KG1 (cell line): ENCODE data around the gene DOP1B.
"Not testable (repeated sequence)": the region's sequence is repeated elsewhere in the genome, so short reads cannot be mapped to it uniquely, and the experiment has no call there.

Experiments
- DNase-seq: peaks from one replicate; lab custom pipeline; 2025; lab: John Stamatoyannopoulos, UW

DOP1B gene

DNA sequence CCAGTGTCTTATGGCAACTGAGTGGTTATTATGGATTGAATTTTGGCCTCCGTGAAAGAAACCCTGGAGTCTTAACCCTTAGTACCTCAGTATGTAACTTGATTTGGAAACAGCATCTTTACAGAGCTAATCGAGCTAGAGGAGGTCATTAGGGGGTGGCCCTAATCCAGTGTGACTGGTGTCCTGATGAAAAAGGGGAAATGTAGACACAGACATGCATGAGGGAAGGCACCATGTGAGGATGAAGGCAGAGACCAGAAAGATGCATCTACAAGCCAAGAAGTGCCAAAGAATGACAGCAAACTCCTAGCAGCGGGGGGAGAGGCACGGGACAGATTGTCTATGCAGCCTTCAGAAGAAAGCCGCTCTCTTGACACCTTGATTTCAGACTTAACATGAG, 14.7 kb downstream of the DOP1B start:
- DNase-seq: no peak

GRCh38 chr21:36171741-36172331, 15.2 kb downstream of the DOP1B start:
- no peak for DNase-seq

- DNase-seq: no peak
Measured at GRCh38 chr21:36174780-36175179, 18.2 kb downstream of the DOP1B start.

DNA sequence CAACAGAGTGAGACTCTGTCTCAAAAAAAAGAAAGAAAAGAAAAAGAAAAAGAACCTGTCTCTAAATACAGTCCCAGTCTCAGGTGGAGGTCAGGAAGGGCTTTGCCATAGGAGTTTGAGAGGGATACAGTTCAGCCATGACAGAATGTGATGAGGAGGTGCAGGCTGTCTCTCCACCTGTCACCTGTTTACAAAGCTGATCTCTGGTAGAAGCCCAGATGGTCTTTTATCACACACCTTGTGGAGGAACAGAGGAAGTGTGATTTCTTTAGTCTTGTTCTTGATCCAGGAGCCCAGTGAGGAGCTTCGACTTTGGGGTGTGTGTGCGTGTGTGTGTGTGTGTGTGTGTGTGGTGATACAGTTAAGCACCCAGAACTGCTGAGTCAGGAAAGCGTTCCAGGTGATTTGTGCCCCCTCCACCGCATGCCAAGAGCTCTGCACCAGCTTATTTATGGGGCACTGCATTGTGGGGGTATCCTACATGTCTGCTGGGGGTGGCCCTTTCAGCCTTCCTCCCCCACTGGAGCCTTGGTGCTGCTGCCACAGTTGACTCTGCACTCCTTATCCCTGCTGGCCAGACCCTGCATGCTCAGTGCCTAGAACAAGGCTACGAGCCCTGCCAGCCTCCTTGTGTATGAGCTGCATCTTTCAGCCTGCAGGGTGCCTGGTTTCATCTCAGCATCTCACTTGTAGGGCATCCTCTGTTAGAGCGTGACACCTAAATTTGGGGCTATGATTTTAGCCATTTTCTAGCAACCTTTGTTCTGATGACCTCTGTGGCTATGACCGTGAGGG, 19.3 kb downstream of the DOP1B start:
- no peak for DNase-seq

DNA sequence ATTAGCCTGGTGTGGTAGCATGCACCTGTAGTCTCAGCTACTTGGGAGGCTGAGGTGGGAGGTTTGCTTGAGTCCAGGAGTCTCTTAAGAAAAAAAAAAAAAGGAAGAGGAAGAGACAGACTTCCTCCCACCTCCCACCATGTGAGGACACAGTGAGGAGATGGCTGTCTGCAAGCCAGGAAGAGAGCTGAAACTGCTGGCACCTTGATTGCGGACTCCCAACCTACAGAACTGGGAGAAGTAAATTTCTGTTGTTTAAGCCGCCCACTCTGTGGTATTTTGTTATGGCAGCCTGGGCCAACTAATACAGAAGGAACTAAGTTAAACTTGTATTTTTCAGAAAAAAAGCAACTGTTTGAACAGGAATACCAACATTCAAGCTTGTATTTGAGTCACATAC, 21.7 kb downstream of the DOP1B start:
- no peak for DNase-seq

- DNase-seq: no peak
Measured at GRCh38 chr21:36179145-36179544, 22.5 kb downstream of the DOP1B start.

DNA sequence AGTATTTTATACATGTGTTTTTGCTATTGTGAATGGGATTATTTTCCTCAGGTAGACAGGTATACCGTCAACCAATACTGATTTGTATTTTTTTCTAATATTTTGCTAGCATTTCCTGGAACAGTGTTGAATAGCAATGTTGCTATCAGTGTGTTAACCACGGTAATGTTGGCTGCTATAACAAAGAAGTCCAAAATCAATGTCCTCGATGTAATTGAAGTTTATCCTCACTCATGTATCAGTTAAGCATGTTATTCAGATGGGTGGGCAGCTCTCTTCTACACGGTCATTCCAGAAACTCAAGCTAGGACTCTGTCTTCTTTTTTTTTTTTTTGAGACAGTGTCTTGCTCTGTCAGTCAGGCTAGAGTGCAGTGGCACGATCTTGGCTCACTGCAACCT, 24.3 kb downstream of the DOP1B start:
- DNase-seq: no peak

GRCh38 chr21:36183144-36183795, 26.6 kb downstream of the DOP1B start:
- no peak for DNase-seq

GRCh38 chr21:36184545-36184944, 27.9 kb downstream of the DOP1B start:
- DNase-seq: no peak

- no peak for DNase-seq
Measured at GRCh38 chr21:36185523-36185922, 28.9 kb downstream of the DOP1B start.

DNA sequence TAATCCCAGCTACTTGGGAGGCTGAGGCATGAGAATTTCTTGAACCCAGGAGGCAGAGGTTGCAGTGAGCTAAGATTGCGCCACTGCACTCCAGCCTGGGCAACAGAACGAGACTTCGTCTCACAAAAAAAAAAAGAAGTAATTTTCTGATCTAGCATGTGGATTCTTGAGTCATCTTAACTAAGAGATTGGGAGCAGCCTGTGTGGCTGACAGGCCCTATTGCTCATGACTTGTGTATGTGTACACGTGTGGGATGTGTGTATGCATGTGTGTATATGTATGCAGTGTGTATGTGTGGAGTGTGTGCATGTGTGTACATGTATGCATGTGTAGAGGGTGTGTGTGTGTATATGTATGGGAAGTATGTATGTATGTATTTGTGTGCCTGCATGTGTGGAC, 29.5 kb downstream of the DOP1B start:
- no peak for DNase-seq

DNA sequence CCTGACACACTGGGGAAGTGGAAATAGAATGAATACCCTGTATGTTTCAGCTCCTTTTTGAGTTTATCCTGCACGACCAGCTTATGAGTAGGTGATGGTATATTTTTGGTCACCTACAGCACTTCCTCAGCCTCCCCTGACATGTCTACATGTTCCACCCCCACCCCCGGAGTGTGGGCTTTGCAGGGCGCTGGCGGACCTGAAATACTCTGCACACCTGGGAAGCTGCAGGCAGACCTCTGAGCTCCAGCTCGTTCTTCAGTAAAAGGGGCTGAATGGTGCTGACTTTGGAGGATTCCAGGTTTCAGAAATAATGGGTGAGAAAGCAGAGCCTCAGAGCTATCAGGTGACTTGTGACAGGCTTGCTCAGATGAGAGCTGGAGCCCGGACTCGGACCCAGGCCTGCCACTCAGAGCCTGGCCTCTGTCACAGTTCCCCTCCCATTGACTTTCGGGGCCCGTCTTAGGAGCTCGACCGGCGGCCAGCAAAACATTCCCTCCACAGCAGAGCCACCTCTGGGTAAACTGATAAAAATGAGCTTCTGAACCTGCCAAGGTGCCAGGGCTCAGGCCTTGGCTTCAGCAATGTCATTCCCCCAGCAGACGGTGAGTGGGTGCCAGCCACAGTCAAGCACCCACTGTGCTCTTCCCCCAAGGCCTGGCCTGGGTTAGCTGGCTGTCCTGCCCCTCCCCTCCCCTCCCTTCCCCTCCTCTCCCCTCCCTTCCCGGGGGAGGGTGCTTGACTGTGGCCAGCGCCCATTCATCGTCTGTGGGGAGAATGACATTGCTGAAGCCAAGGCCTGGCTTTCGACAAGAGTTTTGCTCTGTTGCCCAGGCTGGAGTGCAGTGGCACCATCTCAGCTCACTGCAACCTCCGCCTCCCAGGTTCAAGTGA, 30.1 kb downstream of the DOP1B start:
- no peak for DNase-seq

- DNase-seq: no peak
Measured at GRCh38 chr21:36188081-36188681, 31.6 kb downstream of the DOP1B start.

DNA sequence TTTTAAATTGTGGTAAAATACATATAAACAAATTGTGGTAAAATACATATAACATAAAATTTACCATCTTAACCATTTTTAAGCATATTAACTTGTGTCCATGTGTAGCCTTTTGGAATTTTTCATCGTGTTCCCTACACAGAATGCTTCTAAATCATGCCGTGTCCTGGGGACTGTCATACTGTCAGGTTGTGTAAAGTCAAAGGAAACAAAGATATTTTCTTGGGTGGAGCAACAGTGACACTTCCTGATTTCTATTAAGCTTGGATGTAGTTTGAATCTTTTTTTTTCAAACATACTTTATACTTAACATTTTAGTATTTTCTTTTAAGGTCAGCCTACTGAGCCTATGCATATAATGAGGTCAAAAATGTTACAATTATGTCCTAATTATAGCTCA, 32.3 kb downstream of the DOP1B start:
- no peak for DNase-seq

- no peak for DNase-seq
Measured at GRCh38 chr21:36190736-36191135, 34.1 kb downstream of the DOP1B start.

DNA sequence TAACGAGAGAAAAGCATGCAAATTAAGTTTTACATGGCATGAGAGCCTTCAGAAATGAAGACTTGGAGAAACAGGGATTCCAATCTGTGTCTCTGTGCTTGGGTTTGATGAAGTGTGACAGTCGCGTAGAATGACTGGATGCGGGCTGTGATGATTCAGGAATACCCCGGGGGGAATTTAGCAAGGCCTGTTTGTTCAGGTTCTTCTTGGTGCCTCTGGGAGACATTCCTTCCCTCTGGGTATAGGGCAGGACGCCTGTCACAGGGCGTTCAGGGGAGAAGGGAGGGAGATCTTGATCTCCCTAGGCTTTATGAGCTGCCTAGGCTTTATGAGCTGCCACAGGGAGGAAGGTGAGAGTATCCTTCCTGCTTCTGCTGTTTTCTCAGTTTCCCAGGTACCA, 36.6 kb downstream of the DOP1B start:
- no peak for DNase-seq

DNA sequence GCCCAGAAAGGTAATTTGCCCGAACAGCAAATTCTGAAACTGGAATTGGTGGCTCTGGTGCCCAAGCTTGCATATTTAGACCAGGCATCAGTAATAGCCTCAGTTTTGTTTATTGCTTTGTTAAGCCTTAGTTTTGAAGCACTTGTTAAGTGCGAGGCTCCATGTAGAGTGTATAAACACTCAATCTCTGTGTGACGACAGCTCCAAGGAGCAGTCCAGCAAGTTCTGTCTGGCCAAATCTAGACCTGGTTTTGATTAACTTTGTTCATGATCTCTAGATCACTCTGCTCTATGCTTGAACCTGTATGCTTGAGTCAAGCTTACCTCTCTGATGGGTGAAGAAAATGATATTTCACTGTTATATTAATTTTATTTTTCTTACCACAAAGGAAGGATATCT, 37.4 kb downstream of the DOP1B start:
- DNase-seq: no peak

DNA sequence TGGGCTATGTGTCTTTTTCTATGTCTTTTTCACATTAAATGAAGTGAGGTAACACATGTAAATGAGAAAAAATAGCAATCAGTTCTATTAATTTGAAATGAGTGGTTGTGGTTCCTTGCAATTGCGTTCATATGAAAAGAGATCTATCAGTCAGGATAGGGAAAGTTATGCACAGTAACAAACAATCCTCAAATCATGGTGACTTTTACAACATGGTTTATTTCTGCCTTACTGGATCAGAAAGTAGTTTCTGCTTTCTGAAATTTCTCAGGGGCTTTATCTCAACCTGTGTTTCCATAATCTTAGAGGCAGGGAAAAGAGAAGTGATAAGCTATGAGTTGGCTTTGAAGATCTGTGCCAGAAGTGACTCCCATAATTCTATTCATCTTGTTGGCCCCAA, 39.0 kb downstream of the DOP1B start:
- DNase-seq: no peak

DNA sequence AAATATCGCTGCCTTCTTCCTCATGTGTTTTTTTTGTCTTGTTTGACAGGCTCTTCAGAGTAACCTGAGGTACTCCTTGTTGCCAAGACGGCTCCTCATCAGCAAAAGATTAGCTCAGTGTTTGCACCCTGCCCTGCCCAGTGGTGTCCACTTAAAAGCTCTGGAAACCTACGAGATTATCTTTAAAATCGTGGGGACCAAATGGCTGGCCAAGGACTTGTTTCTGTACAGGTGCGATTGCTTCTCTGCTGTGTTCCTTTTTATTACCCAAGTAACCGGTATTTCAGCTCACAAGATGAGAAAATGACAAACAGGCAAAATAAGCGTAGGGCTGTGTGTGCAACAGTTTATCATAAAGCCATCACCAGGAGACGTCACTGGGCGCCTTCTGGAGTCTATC, 42.4 kb downstream of the DOP1B start:
- no peak for DNase-seq

GRCh38 chr21:36199575-36199974, 43.0 kb downstream of the DOP1B start:
- DNase-seq: not testable (repeated sequence)

DNA sequence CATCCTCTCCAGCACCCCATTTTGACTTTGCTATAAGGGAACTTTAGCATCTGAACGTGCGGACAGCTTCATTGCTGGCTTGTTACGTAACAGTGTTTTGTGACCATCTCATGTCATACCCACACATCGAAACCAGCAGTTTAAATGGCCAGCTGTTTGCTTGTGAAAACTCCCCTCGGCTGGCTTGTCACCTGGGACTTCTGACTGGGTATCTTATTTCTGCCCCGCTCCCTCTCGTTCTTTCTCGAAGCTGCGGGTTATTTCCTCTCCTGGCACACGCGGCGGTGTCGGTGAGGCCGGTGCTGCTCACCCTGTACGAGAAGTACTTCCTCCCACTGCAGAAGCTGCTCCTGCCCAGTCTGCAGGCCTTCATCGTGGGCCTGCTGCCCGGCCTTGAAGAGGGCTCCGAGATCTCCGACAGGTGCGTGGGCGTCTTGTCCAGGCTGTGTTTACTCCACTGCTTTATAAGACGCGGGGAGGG, 43.5 kb downstream of the DOP1B start:
- DNase-seq: no peak
